Medulla oblongata (tissue), 1 donor: Measurements from ENCODE around the gene COL3A1.

ENCODE experiments used
- DNase-seq: peaks from one replicate; pipeline ENCODE4 v3.0.0-alpha.2; 2015; ENCODE audit errors: extremely low spot score

The COL3A1 gene

DNA sequence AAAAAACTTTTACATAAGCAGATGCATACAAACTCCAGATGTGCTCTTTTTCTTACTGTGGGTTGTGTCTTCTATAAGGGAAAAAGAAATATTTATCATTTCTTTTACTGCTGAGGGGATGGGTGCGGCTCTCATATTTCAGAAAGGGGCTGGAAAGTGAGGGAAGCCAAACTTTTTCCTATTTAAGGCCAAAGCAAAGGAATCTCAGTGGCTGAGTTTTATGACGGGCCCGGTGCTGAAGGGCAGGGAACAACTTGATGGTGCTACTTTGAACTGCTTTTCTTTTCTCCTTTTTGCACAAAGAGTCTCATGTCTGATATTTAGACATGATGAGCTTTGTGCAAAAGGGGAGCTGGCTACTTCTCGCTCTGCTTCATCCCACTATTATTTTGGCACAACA, at the start of gene COL3A1:
COL3A1 (plus strand) TSS at position 210 of the 400 bp plus-strand sequence; CDS start at position 327, 117 bp downstream.
- no peak for DNase-seq

- no peak for DNase-seq
Observed at GRCh38 chr2:188928643-188929042, 45.5 kb upstream of the COL3A1 start.

DNA sequence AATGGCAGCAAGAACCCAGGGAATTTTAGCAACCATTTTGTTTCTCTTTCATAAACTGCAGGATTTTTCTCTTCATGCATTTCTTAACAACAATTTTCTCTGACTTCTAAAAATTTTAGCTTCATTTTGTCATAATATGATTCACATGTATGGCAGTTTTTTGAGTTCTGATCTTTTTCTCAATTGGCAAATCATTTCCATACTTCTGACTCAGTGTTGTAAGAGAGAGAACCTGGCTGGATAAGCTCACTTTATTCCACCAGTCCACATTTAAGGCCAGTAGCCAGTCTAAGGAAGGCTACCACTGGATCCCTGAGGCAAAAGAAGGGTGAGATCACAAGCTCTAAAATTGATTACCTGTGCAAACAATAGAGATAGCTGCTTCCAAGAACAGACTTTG, 42.8 kb upstream of the COL3A1 start:
- DNase-seq: no peak

DNA sequence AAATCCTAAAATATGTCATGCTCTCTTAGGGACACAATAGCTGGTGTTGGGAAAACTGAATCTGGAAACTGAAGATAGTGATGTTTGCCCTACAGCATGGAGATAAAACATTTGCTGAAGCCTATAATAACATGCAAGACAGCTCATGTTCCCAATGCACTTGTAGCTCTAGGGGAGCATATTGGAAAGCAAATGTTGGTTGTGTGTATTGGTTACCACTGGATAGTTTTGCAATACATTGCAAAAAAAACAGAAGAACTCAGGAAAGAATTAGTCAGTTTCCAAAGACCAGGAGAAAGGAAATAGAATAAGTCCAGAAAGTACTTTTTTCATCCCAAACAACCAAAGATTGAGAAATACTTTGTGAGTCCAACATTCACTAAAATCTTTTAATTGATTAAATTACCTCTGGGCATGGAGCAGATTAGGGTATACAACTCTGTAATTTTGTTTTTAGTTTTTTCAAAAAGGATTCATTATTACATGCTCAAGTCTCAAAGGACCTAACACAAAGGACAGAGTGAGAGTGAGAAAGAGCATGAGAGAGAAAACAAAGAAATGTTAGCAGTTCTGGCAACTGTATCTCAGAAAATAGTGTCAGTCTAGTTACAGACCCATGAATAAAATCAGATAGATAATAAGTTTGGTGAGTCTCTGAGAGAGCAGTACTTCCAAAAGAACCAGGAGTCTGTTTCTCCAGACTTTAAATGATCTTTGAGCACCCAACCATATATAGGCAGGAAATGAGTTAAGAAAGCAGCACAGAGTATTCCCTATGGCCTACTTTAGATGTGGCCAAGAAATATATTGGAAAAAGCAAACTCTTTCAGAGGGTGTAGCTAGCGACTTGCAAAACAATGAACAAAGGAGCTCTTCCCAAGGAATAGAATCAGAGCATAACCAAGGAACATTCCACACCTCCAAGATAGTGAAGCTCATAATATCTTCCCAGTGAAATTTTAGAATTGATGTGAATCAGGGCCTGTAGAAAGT, 36.6 kb upstream of the COL3A1 start:
- no peak for DNase-seq

DNA sequence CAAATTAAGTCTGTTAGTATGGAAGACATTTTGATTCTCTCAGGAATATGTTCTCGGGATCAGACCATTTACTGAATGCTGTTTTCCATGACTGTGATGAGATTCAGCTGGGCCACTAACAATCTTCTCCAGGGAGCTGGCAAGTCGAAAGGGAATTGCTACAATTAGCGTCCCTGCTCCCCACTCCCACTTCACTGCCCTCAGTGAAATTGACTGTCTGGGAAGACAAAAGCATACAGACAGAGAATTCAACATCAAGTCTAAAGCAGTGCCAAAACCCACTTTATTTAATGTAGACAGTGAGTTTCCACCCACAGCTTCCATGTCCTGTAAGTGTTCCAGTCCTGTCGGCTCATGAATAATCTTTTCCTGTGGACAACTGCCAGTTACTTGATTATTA, 34.0 kb upstream of the COL3A1 start:
- peak; percentile 3 for DNase-seq

- no peak for DNase-seq
Observed at GRCh38 chr2:188944442-188944841, 29.7 kb upstream of the COL3A1 start.

DNA sequence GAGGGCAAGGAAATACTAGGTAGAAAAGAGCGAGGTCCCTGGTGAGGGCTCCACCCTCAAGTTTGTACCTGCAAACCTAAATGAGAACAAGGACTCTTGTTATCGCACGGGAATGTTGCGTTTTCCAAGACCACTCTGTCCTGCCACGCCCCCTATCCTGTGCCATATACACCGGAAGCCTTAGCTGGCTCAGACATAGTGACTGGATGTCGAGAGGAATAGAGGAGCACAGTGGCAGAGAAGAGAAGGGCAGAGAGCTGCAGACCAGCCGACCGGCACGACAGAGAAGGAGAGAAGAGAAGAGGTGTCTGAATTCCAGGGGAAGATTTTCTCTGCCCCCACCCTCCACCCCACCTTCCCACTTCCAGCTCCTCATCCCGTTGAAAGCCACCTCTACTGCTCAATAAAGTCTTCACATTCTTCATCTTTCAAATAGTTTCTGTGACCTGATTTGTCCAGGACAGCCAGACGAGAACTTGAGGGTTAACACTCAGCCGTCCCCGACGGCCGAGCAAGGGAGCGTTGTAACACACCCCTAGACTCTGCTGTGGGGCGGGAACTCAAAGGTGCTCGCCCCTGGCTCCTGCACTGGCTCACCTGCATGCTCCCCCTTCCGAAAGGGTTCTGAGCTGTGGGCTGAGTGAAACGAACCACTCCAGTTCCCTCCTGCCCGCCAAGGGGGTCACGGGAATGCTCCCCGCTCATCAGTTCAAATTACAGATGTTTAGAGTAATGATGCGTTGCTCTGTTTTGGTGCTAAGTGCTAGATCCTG, 24.9 kb upstream of the COL3A1 start:
- no peak for DNase-seq

DNA sequence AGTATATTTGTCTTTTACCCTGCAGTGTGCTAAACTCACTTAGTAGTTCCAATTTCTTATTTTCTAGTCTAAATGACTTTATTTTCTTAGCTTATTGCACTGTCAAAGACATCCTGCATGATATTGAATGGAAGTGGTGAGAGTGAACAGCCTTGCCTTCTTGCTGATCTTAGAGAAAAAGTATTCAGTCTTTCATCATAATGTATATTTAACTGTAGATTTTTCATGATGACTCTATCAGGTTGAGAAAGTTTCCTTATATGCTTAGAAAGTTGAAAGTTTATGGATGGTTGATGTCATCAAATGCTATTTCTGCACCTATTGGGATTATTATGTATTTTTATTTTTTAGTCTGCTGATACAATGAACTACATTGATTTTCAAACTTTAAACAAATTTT, 21.3 kb upstream of the COL3A1 start:
- no peak for DNase-seq

- DNase-seq: no peak
Observed at GRCh38 chr2:188956290-188956689, 17.9 kb upstream of the COL3A1 start.

DNA sequence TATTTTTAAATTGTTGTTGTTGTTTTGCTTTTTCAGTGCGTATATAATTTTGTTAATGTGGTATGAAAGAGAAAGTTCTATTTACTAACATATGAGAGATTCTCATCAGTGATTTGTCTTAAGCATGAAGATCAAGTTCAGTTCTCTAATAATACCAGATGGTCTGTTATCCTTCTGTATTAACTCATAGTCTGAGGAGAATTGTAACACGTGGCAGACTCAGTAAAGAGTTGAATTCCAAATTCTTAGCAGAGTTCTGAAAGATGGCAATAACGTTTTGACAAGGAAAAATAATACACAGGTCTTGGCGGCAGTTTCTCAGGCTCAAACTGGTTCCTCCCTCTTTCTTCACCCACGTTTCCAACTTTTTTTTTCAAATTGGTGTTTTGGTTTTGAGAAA, 17.2 kb upstream of the COL3A1 start:
- DNase-seq: no peak

- DNase-seq: no peak
Observed at GRCh38 chr2:188957646-188958045, 16.5 kb upstream of the COL3A1 start.

DNA sequence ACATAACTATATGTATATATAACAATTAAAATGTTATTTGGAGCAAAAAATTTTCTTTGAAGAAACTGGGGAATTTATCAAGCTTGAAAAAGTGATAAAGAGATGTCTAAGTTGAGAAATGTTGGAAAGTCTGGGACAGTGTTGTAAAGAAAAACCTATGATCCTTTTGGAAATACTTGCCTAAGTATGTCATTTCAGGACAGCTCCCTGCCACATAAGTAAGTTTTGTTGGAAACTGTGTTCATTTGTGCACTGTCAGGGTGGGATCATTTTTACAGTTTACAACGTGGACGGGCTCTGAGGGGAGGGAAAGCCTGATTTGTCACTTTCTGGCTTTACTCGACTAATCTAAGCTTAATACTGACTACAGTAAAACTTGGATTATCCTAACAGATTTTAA, 10.4 kb upstream of the COL3A1 start:
- DNase-seq: no peak

DNA sequence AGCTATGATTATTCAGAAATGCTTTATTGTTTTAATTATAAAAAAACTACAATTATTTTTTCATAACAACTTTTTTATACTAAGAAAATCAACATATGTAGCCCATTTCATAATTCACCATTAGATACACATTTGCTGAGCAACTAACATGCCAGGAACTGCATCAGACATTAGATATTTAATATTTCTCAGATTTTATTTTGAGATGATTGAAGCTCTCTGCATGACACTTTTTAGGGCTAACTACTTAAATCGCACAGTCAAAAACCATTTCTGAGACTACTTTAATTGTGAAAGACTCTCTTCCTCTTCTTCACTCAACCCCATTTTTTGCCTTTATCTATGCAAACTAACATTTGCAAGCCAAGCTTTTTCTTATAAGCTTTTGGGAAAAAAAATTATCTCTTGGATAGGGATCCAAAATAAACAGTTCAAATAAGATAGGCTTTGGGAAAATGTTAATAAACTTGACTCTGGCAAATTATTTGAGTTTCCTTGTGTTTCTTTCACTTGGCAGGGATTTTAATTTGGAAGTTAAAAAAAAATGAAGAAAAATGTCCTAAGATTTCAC, 9.1 kb upstream of the COL3A1 start:
- DNase-seq: no peak

- DNase-seq: no peak
Observed at GRCh38 chr2:188965563-188965962, 8.6 kb upstream of the COL3A1 start.

DNA sequence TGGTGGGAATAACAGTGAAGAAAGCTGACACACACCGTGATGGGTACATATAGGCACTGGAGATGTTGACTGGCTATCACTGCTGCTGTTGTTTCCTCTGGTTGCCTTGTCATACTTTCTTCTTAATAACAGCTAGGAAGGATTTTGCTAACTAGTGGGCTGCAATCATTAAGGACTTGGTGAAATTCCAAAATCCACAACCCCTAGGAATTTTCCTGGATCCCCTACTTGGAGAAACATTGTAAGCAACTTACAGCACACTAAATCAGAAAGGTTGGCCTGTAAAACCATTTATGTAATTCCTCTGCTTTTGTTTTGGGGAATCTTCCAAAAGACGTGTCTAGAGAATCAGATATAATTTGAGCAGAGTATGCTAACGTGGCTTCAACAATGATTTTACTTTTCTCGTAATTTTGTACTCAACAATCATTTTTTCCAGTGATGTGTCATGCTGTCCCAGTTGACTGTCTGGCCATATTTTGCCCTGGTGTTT, 8.0 kb upstream of the COL3A1 start:
- DNase-seq: no peak

GRCh38 chr2:188966728-188967440, 7.3 kb upstream of the COL3A1 start:
- DNase-seq: no peak

GRCh38 chr2:188969236-188969635, 4.9 kb upstream of the COL3A1 start:
- DNase-seq: no peak

DNA sequence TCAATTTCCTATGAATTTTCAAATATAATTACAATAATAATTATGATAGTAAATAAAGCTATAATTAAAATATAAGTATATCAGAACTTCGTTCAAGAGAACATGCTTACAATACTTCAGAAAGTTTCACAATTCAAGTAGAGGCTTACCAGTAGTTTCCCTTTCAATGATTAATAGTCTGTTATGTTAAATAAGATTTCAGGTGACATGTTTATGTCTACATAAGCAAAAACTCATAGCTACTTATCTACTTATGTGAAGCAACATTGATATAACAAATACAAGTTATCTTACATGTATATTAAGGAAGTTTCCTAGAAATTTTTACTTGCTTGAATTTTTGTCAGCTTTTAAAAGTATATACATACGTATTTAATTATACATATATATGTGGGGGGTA, 4.5 kb upstream of the COL3A1 start:
- DNase-seq: no peak

DNA sequence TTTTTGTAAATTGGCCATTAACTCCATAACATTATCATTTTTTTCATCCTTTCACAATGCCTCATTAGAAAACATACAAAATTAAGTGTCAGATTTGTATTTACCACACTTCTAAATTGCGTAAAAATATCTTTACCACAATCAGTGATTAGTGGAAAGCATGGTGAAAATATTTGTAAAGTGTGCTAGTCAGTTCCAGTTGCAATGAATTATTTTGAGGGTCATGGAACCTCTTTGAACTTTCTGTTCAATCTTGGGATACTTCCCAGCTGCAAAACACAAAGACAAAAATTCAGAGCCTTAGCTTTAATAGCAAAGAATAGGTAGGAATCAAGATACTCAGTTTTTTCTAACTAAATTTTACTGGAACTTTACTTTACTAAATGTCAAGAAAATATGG, 4.0 kb upstream of the COL3A1 start:
- DNase-seq: no peak

GRCh38 chr2:188971432-188971861, 2.7 kb upstream of the COL3A1 start:
- DNase-seq: no peak

DNA sequence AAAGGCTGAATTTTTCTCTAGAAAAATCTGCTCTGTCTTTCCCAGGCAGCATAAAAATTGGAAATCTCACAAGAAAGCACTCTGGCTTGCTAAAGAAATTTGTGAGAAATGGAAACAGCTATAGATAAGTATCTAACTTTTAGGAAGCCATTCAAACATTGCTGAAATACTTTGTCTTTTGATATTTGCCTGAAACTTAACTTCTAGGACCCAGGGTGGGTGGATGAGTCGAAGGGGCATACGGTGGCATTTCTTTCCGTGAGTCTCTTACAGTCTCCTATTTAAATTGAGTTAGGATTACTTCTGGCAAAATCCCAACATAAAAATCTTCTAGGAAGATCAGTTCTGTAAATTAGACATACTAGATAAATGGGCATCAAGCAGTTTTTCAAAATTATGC, 532 bp upstream of the COL3A1 start:
- DNase-seq: no peak
